Stimulated activated CD8-positive, alpha-beta memory T cell treated with anti-CD3 and anti-CD28 coated beads, Interleukin-12 subunit alpha, Interleukin-12 subunit beta, amount 100 ng/mL, for 24 hours (primary cell): Measurements from ENCODE around the gene TMEM202.
"Not testable (repeated sequence)": the region's sequence is repeated elsewhere in the genome, so short reads cannot be mapped to it uniquely, and the experiment has no call there.

Source experiments
- DNase-seq: peaks from one replicate; pipeline ENCODE4 v3.0.0-alpha.2; 2020; ENCODE audit errors: extremely low read depth

TMEM202 gene, protein sequence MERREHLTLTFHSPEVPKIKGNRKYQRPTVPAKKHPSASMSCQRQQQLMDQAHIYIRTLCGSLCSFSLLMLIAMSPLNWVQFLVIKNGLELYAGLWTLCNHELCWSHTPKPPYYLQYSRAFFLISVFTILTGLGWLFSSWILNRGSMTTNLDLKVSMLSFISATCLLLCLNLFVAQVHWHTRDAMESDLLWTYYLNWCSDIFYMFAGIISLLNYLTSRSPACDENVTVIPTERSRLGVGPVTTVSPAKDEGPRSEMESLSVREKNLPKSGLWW

DNA sequence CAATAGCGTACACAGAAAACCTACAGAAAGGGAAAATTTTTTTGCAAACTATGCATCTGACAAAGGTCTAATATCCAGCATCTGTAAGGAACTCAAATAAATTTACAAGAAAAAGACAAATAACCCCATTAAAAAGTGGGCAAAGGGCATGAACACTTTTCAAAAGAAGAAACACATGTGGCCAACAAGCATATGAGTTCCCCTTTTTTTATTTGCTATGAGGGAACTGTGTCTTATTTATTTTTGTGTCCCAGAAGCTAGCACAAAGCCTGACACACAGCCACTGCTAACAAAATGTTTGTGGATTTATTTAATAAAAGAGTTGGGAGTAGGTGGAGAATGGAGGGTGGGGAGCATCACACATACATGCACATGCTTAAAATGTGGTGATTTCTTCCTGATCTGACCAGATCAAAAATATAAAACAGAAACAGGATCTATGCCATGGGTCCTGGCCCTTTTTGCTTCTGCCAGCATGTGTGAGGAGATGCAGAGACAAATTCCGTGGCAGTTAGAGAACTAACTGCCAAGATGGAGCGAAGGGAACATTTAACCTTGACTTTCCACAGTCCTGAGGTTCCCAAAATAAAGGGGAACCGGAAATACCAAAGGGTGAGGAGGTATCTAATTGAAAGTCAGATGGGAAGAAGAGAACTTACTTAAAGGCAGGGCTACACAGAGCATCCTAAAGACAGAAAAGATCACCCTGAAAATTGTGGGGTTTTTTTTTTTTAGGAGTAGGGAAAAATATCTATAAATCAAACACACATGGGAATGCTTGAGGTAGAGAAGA is at the start of gene TMEM202:
TMEM202 (plus strand) TSS at position 510 of the 793 bp plus-strand sequence; CDS start at position 532, 22 bp downstream.
- DNase-seq: no peak

DNA sequence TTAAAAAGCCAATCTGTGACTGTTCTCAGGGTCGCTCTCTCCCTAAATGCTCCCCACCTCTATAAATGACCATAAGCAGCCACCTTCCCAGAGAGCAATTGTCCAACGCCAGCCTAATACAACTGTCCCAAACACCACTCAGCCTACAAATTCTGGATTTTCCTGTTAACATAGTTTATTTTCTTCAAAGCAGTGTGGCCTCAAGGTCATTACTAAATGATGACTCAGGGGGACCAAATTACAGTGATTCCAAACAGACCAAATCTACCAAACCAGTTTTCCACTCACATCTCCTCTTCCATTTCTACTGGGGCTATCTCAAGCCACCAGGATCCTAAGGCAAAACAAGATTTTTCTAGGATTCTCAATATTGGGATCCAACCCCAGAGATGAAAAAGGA is 44.8 kb upstream of the TMEM202 start:
- DNase-seq: no peak

- no peak for DNase-seq
These were observed 43.6 kb upstream of the TMEM202 start for GRCh38 chr15:72354496-72354895.

DNA sequence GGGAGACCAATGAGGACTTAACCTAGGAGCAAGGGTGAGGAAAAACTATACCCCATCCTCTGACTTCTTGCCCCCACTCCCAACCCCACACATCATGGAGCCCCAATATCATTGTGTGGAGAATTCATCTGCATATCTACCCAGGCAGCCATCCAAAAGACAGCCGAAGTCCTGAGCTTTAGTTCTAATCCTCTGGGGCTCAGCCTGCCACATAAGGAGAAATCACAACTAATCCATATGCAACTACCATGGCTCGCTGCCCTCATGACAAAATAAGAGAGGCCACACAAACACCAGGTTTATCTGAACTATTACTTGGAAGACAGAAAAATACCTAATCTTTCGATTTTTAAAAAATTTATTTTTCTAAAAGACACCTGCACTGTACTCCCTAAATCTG is 40.0 kb upstream of the TMEM202 start:
- DNase-seq: no peak

DNA sequence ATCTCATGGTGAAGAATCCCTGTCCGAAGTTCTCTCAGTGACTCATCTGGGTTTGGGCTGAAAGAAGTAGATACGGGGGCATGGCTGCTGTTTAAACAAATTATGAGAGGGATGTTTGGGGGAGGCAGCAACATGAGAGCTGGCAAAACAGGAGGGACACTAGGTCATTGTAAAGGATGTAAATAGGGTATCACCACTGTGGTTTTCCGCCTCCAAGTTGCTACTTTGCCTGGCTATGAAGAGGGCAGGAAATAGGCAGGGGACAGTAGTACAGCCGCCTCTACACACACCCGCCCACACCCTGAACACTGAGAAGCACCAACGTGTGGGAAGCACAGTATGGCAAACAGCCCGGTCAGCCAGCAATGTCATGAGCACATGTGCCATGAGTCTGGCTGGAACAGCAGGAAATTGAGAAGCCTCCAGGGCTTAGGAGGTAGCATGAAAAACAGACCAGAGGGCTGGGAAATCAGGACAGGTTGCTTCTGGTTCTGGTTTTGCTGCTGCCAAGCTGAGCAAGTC is 39.4 kb upstream of the TMEM202 start:
- no peak for DNase-seq

DNA sequence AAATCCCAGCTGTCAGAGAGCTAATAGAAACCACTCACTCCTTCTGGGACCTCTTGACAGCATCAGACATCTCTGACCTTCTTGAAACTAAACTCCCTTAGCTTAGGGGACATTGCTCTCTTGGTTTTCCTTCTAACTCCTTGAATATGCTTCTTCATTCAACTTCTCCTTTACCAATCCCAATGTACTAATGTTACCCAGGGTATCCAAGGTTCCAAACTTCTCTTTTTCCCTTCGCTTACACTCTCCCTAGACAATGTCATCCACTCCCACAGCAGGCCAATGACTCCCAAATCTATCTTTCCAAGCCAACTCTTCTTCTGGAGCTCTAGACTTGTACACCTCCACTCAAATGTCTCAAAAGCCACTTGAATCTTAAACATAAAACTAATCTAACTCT is 36.9 kb upstream of the TMEM202 start:
- no peak for DNase-seq

DNA sequence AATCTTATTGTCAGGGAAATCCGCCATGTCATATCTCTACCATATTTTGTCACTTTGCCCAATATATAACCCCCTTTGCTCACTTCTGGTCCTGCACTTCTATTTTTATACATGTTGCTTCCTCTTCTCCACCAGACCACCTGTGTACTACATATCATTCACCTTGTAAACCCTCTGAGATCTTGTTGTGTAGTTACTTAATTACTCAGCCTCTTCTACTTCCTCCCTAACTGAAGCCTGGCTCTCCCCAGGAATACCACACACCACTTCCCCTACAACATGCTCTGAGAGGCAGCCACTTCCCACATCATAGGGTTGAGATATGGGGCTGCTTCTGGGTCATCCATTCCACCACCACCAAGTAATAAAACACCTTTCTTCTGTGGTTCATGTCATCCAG is 32.3 kb upstream of the TMEM202 start:
- DNase-seq: no peak

GRCh38 chr15:72368325-72368724 is 29.8 kb upstream of the TMEM202 start:
- no peak for DNase-seq

DNA sequence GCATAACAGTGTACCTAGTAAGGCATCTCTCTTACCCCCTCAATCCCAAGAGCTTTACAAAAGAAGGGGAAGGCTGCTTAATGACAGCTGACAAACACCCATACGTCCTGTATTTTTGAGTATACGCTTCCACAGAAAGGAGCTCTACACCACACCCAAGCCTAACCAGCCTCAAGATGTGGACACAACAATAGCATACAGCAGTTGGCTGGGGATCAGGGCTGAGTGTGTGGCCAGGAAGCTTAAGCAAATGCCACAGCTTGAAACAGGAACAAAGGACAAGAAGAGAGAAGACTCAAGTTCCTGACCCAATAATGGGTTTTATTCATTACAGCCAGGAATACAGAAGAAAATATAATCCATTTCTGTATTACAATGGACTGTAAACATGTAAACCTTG is 29.2 kb upstream of the TMEM202 start:
- no peak for DNase-seq

GRCh38 chr15:72369964-72370363 is 28.1 kb upstream of the TMEM202 start:
- no peak for DNase-seq

DNA sequence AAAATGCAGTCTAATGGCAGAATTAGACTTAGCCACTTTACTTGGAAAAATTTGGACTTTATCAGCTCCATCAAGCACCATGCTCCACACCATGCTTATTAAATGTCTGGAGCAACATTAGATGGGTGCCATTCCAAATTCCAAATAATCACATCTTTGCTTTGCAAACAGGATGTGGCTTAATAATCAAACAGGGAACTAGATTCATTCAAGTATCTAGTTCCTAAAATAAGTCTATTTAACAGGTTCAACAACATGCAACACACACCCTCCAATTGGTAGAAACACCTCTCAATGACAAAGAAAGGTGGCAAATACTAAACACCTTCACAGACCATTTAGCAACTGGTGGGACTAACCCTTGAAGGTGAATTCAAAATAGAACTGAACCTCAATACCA is 25.7 kb upstream of the TMEM202 start:
- DNase-seq: no peak

GRCh38 chr15:72375501-72375845 is 22.6 kb upstream of the TMEM202 start:
- no peak for DNase-seq

GRCh38 chr15:72375846-72376581 is 22.1 kb upstream of the TMEM202 start, which contains the start of gene HEXA:
Gene HEXA (minus strand): TSS chr15:72376014. CDS start chr15:72375972, 42 bp downstream.
- DNase-seq: peak; percentile 96

- DNase-seq: no peak
These were observed 20.8 kb upstream of the TMEM202 start for GRCh38 chr15:72377331-72377730.

DNA sequence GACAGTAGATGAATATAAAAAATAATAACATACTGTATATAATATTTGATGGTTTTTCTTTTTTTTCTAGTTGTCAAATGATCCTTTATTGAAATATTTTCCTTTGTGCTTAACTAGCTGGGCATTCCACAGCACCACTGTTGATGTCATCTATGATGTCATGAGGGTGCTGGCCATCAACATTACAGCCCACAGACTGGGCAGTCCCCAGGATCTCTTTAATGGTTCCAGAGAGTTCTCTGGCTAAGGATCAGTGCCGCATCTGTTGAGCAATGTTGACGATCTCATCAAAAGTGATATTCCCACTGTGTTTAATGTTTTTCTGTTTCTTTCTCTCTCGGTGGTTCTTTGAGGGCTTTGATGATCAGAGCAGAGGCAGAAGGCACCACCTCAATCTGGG is 19.0 kb upstream of the TMEM202 start:
- not testable (repeated sequence) for DNase-seq

DNA sequence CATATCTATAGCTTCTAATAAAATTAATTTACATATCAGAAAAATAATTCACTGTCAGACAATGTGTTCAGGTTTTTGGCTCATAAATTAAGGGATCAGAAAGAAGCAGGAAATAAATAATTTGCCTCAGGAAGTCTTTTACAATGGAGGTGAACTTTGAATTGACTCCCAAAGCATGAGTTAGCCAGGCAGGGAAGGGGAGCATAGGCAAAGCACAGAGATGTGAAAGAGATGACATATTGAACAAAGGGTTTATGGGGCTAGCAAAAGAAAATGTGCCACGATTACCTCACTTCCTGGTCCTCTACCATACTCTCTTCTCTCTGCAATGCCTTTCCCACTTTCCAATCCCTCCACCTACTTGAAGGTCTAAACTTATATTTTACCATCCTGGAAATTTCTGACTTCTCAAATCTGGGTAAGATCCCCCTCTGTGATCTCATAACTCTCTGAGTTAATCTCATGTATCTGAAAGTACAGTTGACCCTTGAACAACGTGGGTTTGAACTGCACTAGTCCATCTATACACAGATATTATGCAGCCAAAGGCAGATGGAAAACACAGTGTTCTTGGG is 18.2 kb upstream of the TMEM202 start:
- DNase-seq: no peak

- DNase-seq: no peak
These were observed 17.4 kb upstream of the TMEM202 start for GRCh38 chr15:72380743-72381142.

- no peak for DNase-seq
These were observed 16.0 kb upstream of the TMEM202 start for GRCh38 chr15:72382146-72382545.

GRCh38 chr15:72387741-72388140 is 10.4 kb upstream of the TMEM202 start:
- DNase-seq: no peak

DNA sequence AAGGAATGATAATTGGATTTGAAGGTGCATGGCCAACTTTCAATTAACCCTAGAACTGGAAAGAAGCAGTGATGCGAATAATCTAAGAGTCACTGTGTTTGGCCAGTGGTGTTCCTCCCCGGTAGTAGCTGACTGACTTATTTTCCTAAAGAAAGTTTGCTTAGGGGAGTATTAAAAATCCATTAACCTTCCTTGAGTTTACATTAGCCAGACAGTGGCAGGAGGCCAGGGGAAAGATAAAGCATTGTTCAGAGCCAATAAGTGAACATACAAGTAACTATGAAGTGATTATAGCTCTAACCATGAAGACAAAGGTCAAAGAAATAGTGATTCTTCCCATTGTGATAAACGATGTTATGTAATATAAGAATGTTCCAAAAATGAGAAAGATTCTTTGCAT is 8.9 kb upstream of the TMEM202 start:
- no peak for DNase-seq

GRCh38 chr15:72396331-72396730 is 1.8 kb upstream of the TMEM202 start:
- not testable (repeated sequence) for DNase-seq

- DNase-seq: no peak
These were observed 543 bp downstream of the TMEM202 start for GRCh38 chr15:72398648-72399047.
